HK-2 (cell line): ENCODE data around the gene PPIL1.
A peak's percentile ranks its signal among the peaks of the same experiment; 100 is the strongest.

Source experiments
- DNase-seq: peaks from one replicate; pipeline ENCODE4 v3.0.0-alpha.2; 2018; ENCODE audit not compliant: unreplicated experiment

PPIL1 gene

GRCh38 chr6:36855750-36856149, 18.9 kb downstream of the PPIL1 start:
- no peak for DNase-seq

- DNase-seq, result no peak
These were observed 21.3 kb downstream of the PPIL1 start for GRCh38 chr6:36853325-36853724.

- DNase-seq, result peak; percentile 47
These were observed 22.0 kb downstream of the PPIL1 start for GRCh38 chr6:36852481-36853147.

GRCh38 chr6:36851626-36852025, 23.0 kb downstream of the PPIL1 start:
- DNase-seq, result no peak

- DNase-seq, result peak; percentile 44
These were observed 23.4 kb downstream of the PPIL1 start for GRCh38 chr6:36851149-36851614.

- DNase-seq, result no peak
These were observed 24.6 kb downstream of the PPIL1 start for GRCh38 chr6:36850021-36850420.

- no peak for DNase-seq
These were observed 25.8 kb downstream of the PPIL1 start for GRCh38 chr6:36848658-36849441.

GRCh38 chr6:36847991-36848390, 26.6 kb downstream of the PPIL1 start:
- DNase-seq, result no peak

GRCh38 chr6:36847152-36847551, 27.5 kb downstream of the PPIL1 start:
- no peak for DNase-seq

- DNase-seq, result no peak
These were observed 29.4 kb downstream of the PPIL1 start for GRCh38 chr6:36845233-36845632.

- no peak for DNase-seq
These were observed 30.1 kb downstream of the PPIL1 start for GRCh38 chr6:36844232-36845170.

GRCh38 chr6:36843170-36843569, 31.4 kb downstream of the PPIL1 start:
- no peak for DNase-seq

- DNase-seq, result no peak
These were observed 32.8 kb downstream of the PPIL1 start for GRCh38 chr6:36841756-36842155.

GRCh38 chr6:36840432-36841403, 33.9 kb downstream of the PPIL1 start:
- DNase-seq, result no peak

- DNase-seq, result peak; percentile 36
These were observed 34.7 kb downstream of the PPIL1 start for GRCh38 chr6:36839749-36840431.

- DNase-seq, result no peak
These were observed 35.5 kb downstream of the PPIL1 start, which contains the start of gene CPNE5 for GRCh38 chr6:36838896-36839748. Gene CPNE5, minus strand, starts transcription at chr6:36839444. Its CDS starts 67 bp downstream, at chr6:36839377.

GRCh38 chr6:36837686-36838085, 36.9 kb downstream of the PPIL1 start:
- no peak for DNase-seq

GRCh38 chr6:36837022-36837339, 37.6 kb downstream of the PPIL1 start:
- DNase-seq, result no peak
